Keratinocyte (primary cell): ENCODE measurements around the gene SRGN. TPM values are rescaled to one million over a fixed set of nuclear protein-coding genes. Genes with fewer than 3 reads are reported as not detected.

Experiments used
- DNase-seq: peaks from one replicate; pipeline ENCODE4 v3.0.0-alpha.2; 2011; ENCODE audit warnings: low read depth, missing footprints, low spot score
- FAIRE-seq: peaks from 2 replicates; lab custom pipeline; 2011; peaks lifted over from hg19 to GRCh38; lab: Jason Lieb, UNC
- H2AFZ ChIP-seq: 2 replicates; pipeline ENCODE4 v1.6.0; 2012; ENCODE audit warnings: low read length, control low read depth, inconsistent platforms; ENCODE audit not compliant: control insufficient read depth
- H3K27ac ChIP-seq: 2 replicates; pipeline ENCODE4 v1.5.1; 2011; ENCODE audit warnings: low read length; ENCODE audit not compliant: control insufficient read depth, insufficient read depth
- H3K27me3 ChIP-seq: 3 replicates; pipeline ENCODE4 v1.6.0; 2011; ENCODE audit warnings: low read length; ENCODE audit not compliant: control insufficient read depth, insufficient read depth; ENCODE audit errors: extremely low read depth
- H3K36me3 ChIP-seq, 2 experiments: 2 replicates in 1 of 2; 3 replicates in 1 of 2; pipeline ENCODE4 v1.5.1; 2011; ENCODE audit warnings: low read length in 2 of 2, mild to moderate bottlenecking in 1 of 2; ENCODE audit not compliant: control insufficient read depth in 2 of 2, insufficient read depth in 2 of 2; ENCODE audit errors: extremely low read depth in 1 of 2
- H3K4me1 ChIP-seq: 3 replicates; pipeline ENCODE4 v1.5.1; 2011; ENCODE audit warnings: low read length; ENCODE audit not compliant: control insufficient read depth, insufficient read depth; ENCODE audit errors: extremely low read depth
- H3K4me2 ChIP-seq: 3 replicates; pipeline ENCODE4 v1.6.0; 2011; ENCODE audit warnings: low read depth, low read length; ENCODE audit not compliant: control insufficient read depth, insufficient read depth; ENCODE audit errors: extremely low read depth
- H3K4me3 ChIP-seq, 3 experiments: fragments of 200-600 bp in 1 of 3; sonication (generic) in 1 of 3; 2 replicates in 2 of 3; 3 replicates in 1 of 3; pipeline ENCODE4 v1.5.1; 2011 to 2016; ENCODE audit warnings: low read length in 3 of 3, mild to moderate bottlenecking in 3 of 3, control low read depth in 2 of 3, inconsistent platforms in 1 of 3, low read depth in 1 of 3, mixed read lengths in 1 of 3, mixed run types in 1 of 3, moderate library complexity in 1 of 3; ENCODE audit not compliant: control insufficient read depth in 2 of 3, insufficient read depth in 2 of 3; ENCODE audit errors: extremely low read depth in 1 of 3
- H3K79me2 ChIP-seq: 2 replicates; pipeline ENCODE4 v1.6.0; 2012; ENCODE audit warnings: low read length; ENCODE audit not compliant: control insufficient read depth, insufficient read depth
- H3K9ac ChIP-seq: 3 replicates; pipeline ENCODE4 v1.6.0; 2011; ENCODE audit warnings: low read length; ENCODE audit not compliant: control insufficient read depth, insufficient read depth; ENCODE audit errors: extremely low read depth
- H3K9me1 ChIP-seq: 3 replicates; pipeline ENCODE4 v1.6.0; 2011; ENCODE audit warnings: low read length; ENCODE audit not compliant: control insufficient read depth, insufficient read depth; ENCODE audit errors: extremely low read depth
- H3K9me3 ChIP-seq: 2 replicates; pipeline ENCODE4 v1.5.1; 2012; ENCODE audit warnings: low read depth, low read length; ENCODE audit not compliant: control insufficient read depth
- H4K20me1 ChIP-seq: 3 replicates; pipeline ENCODE4 v1.6.0; 2011; ENCODE audit warnings: low read length; ENCODE audit not compliant: control insufficient read depth, insufficient read depth; ENCODE audit errors: extremely low read depth
- EZH2 ChIP-seq: IDR thresholded peaks from one replicate; pipeline ENCODE4 v1.6.1; 2012; ENCODE audit warnings: inconsistent platforms, mild to moderate bottlenecking, low read length, moderate library complexity
- dilution Hi-C: fragments of 300-500 bp; cut with MboI; formaldehyde crosslinking; loops from one replicate; pipeline ENCODE4 v1.7.0; 2020; ENCODE audit warnings: low sequenced_read_pairs; ENCODE audit not compliant: extremely low pct_ligation_motif_present
- polyA plus RNA-seq, 5 experiments: library from polyadenylated mRNA; depleted of rRNA in 3 of 5; stranded (reverse) in 3 of 5; stranded (forward) in 1 of 5; unstranded in 1 of 5; fragments of >200 nt; gene quantifications; 1 replicate in 1 of 5; 2 replicates in 3 of 5; 3 replicates in 1 of 5; pipeline versions ENCODE4 v1.2.1 to v1.2.3, GENCODE V29; 2011 to 2012; ENCODE audit warnings: missing spikeins in 2 of 5, low read depth in 1 of 5, low replicate concordance in 1 of 5
- TF ChIP-seq, protein P1 (sequence below), 3 experiments: IDR thresholded peaks in 1 of 3; conservative IDR thresholded peaks in 1 of 3; optimal IDR thresholded peaks in 1 of 3; 2 replicates in 2 of 3; 3 replicates in 1 of 3; pipeline versions ENCODE3 to v1.5.1; 2011; ENCODE audit warnings: low read length in 3 of 3, mild to moderate bottlenecking in 3 of 3, moderate library complexity in 2 of 3, control low read depth in 1 of 3, inconsistent platforms in 1 of 3; ENCODE audit not compliant: insufficient read depth in 2 of 3; ENCODE audit errors: extremely low read depth in 1 of 3

The SRGN gene
- polyA plus RNA-seq, 1 donor (not counting 4 experiments of a cell fraction or from before 2014, with no cell fraction given), result 2.1 TPM

DNA sequence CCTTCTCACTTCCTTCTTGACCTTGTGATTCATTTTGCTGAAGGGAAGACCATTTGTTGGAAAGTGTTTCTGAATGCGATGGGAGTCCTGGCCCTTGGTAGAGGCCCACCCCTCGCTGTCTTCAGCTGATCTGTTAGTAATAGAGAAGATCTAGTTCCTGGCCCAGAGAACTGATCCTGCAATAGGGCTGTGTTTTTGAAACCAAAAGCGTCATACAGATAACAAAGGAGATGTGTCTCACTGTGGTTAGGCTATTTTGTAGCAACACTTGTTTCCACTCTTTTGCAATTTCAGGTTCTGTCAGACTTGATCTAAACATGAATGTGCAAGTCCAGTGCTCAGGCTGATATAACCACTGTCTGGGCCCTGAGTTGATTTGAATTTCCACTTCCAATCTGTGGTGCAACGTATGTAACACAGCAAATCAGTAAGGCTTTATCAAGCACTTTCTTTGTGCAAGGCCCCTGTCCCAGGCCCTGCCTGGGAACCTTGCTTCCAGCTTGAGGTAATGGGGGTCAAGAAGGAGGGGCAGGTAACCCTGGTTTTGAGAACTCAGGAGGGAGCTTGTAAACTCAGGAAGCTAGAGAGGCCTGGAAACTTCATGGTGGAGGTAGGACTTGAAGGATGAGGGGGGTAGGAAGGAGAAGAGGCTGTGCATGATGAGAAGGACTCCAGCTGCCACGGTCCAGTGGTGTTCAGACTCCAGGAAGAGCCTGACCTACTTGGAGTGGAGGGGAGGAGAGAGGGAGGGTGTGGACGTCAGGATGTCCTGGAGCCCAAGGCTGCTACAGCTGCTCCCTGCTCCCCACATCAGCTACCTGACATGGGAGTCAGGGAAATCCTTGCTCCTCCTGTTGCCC, 42.2 kb upstream of the SRGN start:
- Histone ChIP-seq H3K9me1 (no peaks in the 10 kb centered on the region), H3K9me3 (no peaks in the 10 kb centered on the region), H4K20me1 (no peaks in the 10 kb centered on the region), H3K4me2 (peak overlapping the region; percentile 78), H3K27me3 (no peaks in the 10 kb centered on the region), H3K4me3 (peak overlapping the region in 1 of 3 experiments; percentile 11), H2AFZ (peak overlapping the region; percentile 89), H3K27ac (peak overlapping the region; percentile 94), H3K9ac (peak overlapping the region; percentile 64), H3K36me3 (no peaks in the 10 kb centered on the region), H3K4me1 (peaks cover 22% of the 10 kb centered on the region), H3K79me2 (no peaks in the 10 kb centered on the region)
- TF ChIP-seq, protein P1, sequence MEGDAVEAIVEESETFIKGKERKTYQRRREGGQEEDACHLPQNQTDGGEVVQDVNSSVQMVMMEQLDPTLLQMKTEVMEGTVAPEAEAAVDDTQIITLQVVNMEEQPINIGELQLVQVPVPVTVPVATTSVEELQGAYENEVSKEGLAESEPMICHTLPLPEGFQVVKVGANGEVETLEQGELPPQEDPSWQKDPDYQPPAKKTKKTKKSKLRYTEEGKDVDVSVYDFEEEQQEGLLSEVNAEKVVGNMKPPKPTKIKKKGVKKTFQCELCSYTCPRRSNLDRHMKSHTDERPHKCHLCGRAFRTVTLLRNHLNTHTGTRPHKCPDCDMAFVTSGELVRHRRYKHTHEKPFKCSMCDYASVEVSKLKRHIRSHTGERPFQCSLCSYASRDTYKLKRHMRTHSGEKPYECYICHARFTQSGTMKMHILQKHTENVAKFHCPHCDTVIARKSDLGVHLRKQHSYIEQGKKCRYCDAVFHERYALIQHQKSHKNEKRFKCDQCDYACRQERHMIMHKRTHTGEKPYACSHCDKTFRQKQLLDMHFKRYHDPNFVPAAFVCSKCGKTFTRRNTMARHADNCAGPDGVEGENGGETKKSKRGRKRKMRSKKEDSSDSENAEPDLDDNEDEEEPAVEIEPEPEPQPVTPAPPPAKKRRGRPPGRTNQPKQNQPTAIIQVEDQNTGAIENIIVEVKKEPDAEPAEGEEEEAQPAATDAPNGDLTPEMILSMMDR (optimal IDR thresholded peaks at IDR 0.05 in 1 of 3, IDR thresholded peaks at IDR 0.05 in 1 of 3, conservative IDR thresholded peaks at IDR 0.05 in 1 of 3; ENCODE audit: extremely low read depth in 1 of 3, insufficient read depth in 2 of 3, low read length in 3 of 3), result no peak
- no peak for TF ChIP-seq EZH2
- dilution Hi-C loops, result no loop called here
- peak; percentile 94 for FAIRE-seq
- DNase-seq, result peak; percentile 53

GRCh38 chr10:69047111-69047832, 40.6 kb upstream of the SRGN start:
- H3K79me2 ChIP-seq, result no peaks in the 10 kb centered on the region
- no peak overlapping the region for H3K4me3 ChIP-seq
- no peak overlapping the region for H3K4me2 ChIP-seq
- no peaks in the 10 kb centered on the region for H4K20me1 ChIP-seq
- H3K36me3 ChIP-seq, result no peaks in the 10 kb centered on the region
- dilution Hi-C loops, result no loop called here
- H3K9me3 ChIP-seq, result no peaks in the 10 kb centered on the region
- no peak overlapping the region for H3K27ac ChIP-seq
- FAIRE-seq, result no peak
- H3K9ac ChIP-seq, result no peak overlapping the region
- H3K9me1 ChIP-seq, result no peaks in the 10 kb centered on the region
- DNase-seq, result no peak
- TF ChIP-seq EZH2, result no peak
- TF ChIP-seq, protein P1 (optimal IDR thresholded peaks at IDR 0.05 in 1 of 3, IDR thresholded peaks at IDR 0.05 in 1 of 3, conservative IDR thresholded peaks at IDR 0.05 in 1 of 3; ENCODE audit: extremely low read depth in 1 of 3, insufficient read depth in 2 of 3, low read length in 3 of 3), result no peak
- no peaks in the 10 kb centered on the region for H3K27me3 ChIP-seq
- H3K4me1 ChIP-seq, result peaks cover 22% of the 10 kb centered on the region
- H2AFZ ChIP-seq, result no peak overlapping the region
